ENCODE results near the gene LETM1.

Gene LETM1

GRCh38 chr4:1862055-1862911 lies 6.3 kb upstream of the LETM1 start:
- no peaks in the 10 kb centered on the region for H3K9me3 ChIP-seq (ENCODE audit: control insufficient read depth in 1 of 2, low read length in 2 of 2)
- H3K4me3 ChIP-seq (ENCODE audit: low read depth in 1 of 2, low read length in 2 of 2), result no peak overlapping the region
- H3K36me3 ChIP-seq (ENCODE audit: control insufficient read depth in 1 of 2, insufficient read depth in 2 of 2, low read length in 2 of 2), result no peaks in the 10 kb centered on the region
- H3K27me3 ChIP-seq (ENCODE audit: low read depth, low read length), result no peaks in the 10 kb centered on the region
- no peak overlapping the region for H3K27ac ChIP-seq (ENCODE audit: low read length)
- peaks cover 2 to 3% of the 10 kb centered on the region in 2 donors for H3K4me1 ChIP-seq (ENCODE audit: control insufficient read depth in 1 of 2, insufficient read depth in 2 of 2, low read length in 2 of 2)

- H3K4me3 ChIP-seq (ENCODE audit: low read depth in 1 of 2, low read length in 2 of 2), result no peak overlapping the region
- peaks cover 5 to 19% of the 10 kb centered on the region in 2 donors for H3K4me1 ChIP-seq (ENCODE audit: control insufficient read depth in 1 of 2, insufficient read depth in 2 of 2, low read length in 2 of 2)
- H3K27me3 ChIP-seq (ENCODE audit: low read depth, low read length), result no peaks in the 10 kb centered on the region
- H3K36me3 ChIP-seq (ENCODE audit: control insufficient read depth in 1 of 2, insufficient read depth in 2 of 2, low read length in 2 of 2), result no peaks in the 10 kb centered on the region
- H3K9me3 ChIP-seq (ENCODE audit: control insufficient read depth in 1 of 2, low read length in 2 of 2), result no peaks in the 10 kb centered on the region
- no peak overlapping the region for H3K27ac ChIP-seq (ENCODE audit: low read length)
Measured at GRCh38 chr4:1859389-1859753, 3.4 kb upstream of the LETM1 start.

- H3K4me3 ChIP-seq (ENCODE audit: low read depth in 1 of 2, low read length in 2 of 2), result no peak overlapping the region
- no peak overlapping the region for H3K27ac ChIP-seq (ENCODE audit: low read length)
- H3K4me1 ChIP-seq (ENCODE audit: control insufficient read depth in 1 of 2, insufficient read depth in 2 of 2, low read length in 2 of 2), result peaks cover 5 to 19% of the 10 kb centered on the region in 2 donors
- H3K36me3 ChIP-seq (ENCODE audit: control insufficient read depth in 1 of 2, insufficient read depth in 2 of 2, low read length in 2 of 2), result peaks cover 0 to 5% of the 10 kb centered on the region in 2 donors
- no peaks in the 10 kb centered on the region for H3K9me3 ChIP-seq (ENCODE audit: control insufficient read depth in 1 of 2, low read length in 2 of 2)
- no peaks in the 10 kb centered on the region for H3K27me3 ChIP-seq (ENCODE audit: low read depth, low read length)
Measured at GRCh38 chr4:1857931-1858330, 2.0 kb upstream of the LETM1 start.

- Histone ChIP-seq H3K27me3 (ENCODE audit: low read depth, low read length) (no peaks in the 10 kb centered on the region), H3K4me1 (ENCODE audit: control insufficient read depth in 1 of 2, insufficient read depth in 2 of 2, low read length in 2 of 2) (peaks cover 5 to 19% of the 10 kb centered on the region in 2 donors), H3K4me3 (ENCODE audit: low read depth in 1 of 2, low read length in 2 of 2) (peak overlapping the region; percentile 61 to 90), H3K27ac (ENCODE audit: low read length) (no peak overlapping the region), H3K9me3 (ENCODE audit: control insufficient read depth in 1 of 2, low read length in 2 of 2) (no peaks in the 10 kb centered on the region), H3K36me3 (ENCODE audit: control insufficient read depth in 1 of 2, insufficient read depth in 2 of 2, low read length in 2 of 2) (peaks cover 0 to 5% of the 10 kb centered on the region in 2 donors)
Measured at GRCh38 chr4:1856943-1857699, 1.2 kb upstream of the LETM1 start.

- Histone ChIP-seq H3K27me3 (ENCODE audit: low read depth, low read length) (no peaks in the 10 kb centered on the region), H3K36me3 (ENCODE audit: control insufficient read depth in 1 of 2, insufficient read depth in 2 of 2, low read length in 2 of 2) (peaks cover 0 to 5% of the 10 kb centered on the region in 2 donors), H3K27ac (ENCODE audit: low read length) (peak overlapping the region; percentile 20), H3K4me1 (ENCODE audit: control insufficient read depth in 1 of 2, insufficient read depth in 2 of 2, low read length in 2 of 2) (peaks cover 5 to 26% of the 10 kb centered on the region in 2 donors), H3K9me3 (ENCODE audit: control insufficient read depth in 1 of 2, low read length in 2 of 2) (no peaks in the 10 kb centered on the region), H3K4me3 (ENCODE audit: low read depth in 1 of 2, low read length in 2 of 2) (peak overlapping the region; percentile 62 to 90)
Measured at GRCh38 chr4:1855333-1856070, 454 bp downstream of the LETM1 start.

GRCh38 chr4:1854752-1855151 lies 1.2 kb downstream of the LETM1 start:
- Histone ChIP-seq H3K4me3 (ENCODE audit: low read depth in 1 of 2, low read length in 2 of 2) (peak overlapping the region; percentile 62 to 90), H3K27ac (ENCODE audit: low read length) (peak overlapping the region; percentile 20), H3K4me1 (ENCODE audit: control insufficient read depth in 1 of 2, insufficient read depth in 2 of 2, low read length in 2 of 2) (peaks cover 5 to 26% of the 10 kb centered on the region in 2 donors), H3K36me3 (ENCODE audit: control insufficient read depth in 1 of 2, insufficient read depth in 2 of 2, low read length in 2 of 2) (peaks cover 0 to 5% of the 10 kb centered on the region in 2 donors), H3K9me3 (ENCODE audit: control insufficient read depth in 1 of 2, low read length in 2 of 2) (no peaks in the 10 kb centered on the region), H3K27me3 (ENCODE audit: low read depth, low read length) (no peaks in the 10 kb centered on the region)

GRCh38 chr4:1852904-1853623 lies 2.9 kb downstream of the LETM1 start:
- Histone ChIP-seq H3K4me1 (ENCODE audit: control insufficient read depth in 1 of 2, insufficient read depth in 2 of 2, low read length in 2 of 2) (peaks cover 5 to 26% of the 10 kb centered on the region in 2 donors), H3K9me3 (ENCODE audit: control insufficient read depth in 1 of 2, low read length in 2 of 2) (no peaks in the 10 kb centered on the region), H3K36me3 (ENCODE audit: control insufficient read depth in 1 of 2, insufficient read depth in 2 of 2, low read length in 2 of 2) (peaks cover 0 to 5% of the 10 kb centered on the region in 2 donors), H3K27ac (ENCODE audit: low read length) (no peak overlapping the region), H3K4me3 (ENCODE audit: low read depth in 1 of 2, low read length in 2 of 2) (no peak overlapping the region), H3K27me3 (ENCODE audit: low read depth, low read length) (no peaks in the 10 kb centered on the region)

GRCh38 chr4:1851575-1852410 lies 4.2 kb downstream of the LETM1 start:
- Histone ChIP-seq H3K9me3 (ENCODE audit: control insufficient read depth in 1 of 2, low read length in 2 of 2) (no peaks in the 10 kb centered on the region), H3K27ac (ENCODE audit: low read length) (no peak overlapping the region), H3K27me3 (ENCODE audit: low read depth, low read length) (no peaks in the 10 kb centered on the region), H3K36me3 (ENCODE audit: control insufficient read depth in 1 of 2, insufficient read depth in 2 of 2, low read length in 2 of 2) (peaks cover 0 to 5% of the 10 kb centered on the region in 2 donors), H3K4me1 (ENCODE audit: control insufficient read depth in 1 of 2, insufficient read depth in 2 of 2, low read length in 2 of 2) (peaks cover 0 to 18% of the 10 kb centered on the region in 2 donors), H3K4me3 (ENCODE audit: low read depth in 1 of 2, low read length in 2 of 2) (no peak overlapping the region)

GRCh38 chr4:1851160-1851559 lies 4.8 kb downstream of the LETM1 start:
- no peak overlapping the region for H3K4me3 ChIP-seq (ENCODE audit: low read depth in 1 of 2, low read length in 2 of 2)
- H3K36me3 ChIP-seq (ENCODE audit: control insufficient read depth in 1 of 2, insufficient read depth in 2 of 2, low read length in 2 of 2), result peaks cover 0 to 6% of the 10 kb centered on the region in 2 donors
- H3K27ac ChIP-seq (ENCODE audit: low read length), result no peak overlapping the region
- no peaks in the 10 kb centered on the region for H3K27me3 ChIP-seq (ENCODE audit: low read depth, low read length)
- peaks cover 0 to 17% of the 10 kb centered on the region in 2 donors for H3K4me1 ChIP-seq (ENCODE audit: control insufficient read depth in 1 of 2, insufficient read depth in 2 of 2, low read length in 2 of 2)
- no peaks in the 10 kb centered on the region for H3K9me3 ChIP-seq (ENCODE audit: control insufficient read depth in 1 of 2, low read length in 2 of 2)

- H3K27me3 ChIP-seq (ENCODE audit: low read depth, low read length), result no peaks in the 10 kb centered on the region
- H3K27ac ChIP-seq (ENCODE audit: low read length), result no peak overlapping the region
- H3K36me3 ChIP-seq (ENCODE audit: control insufficient read depth in 1 of 2, insufficient read depth in 2 of 2, low read length in 2 of 2), result peaks cover 0 to 8% of the 10 kb centered on the region in 2 donors
- H3K4me3 ChIP-seq (ENCODE audit: low read depth in 1 of 2, low read length in 2 of 2), result no peak overlapping the region
- no peaks in the 10 kb centered on the region for H3K9me3 ChIP-seq (ENCODE audit: control insufficient read depth in 1 of 2, low read length in 2 of 2)
- peaks cover 0 to 16% of the 10 kb centered on the region in 2 donors for H3K4me1 ChIP-seq (ENCODE audit: control insufficient read depth in 1 of 2, insufficient read depth in 2 of 2, low read length in 2 of 2)
Measured at GRCh38 chr4:1850276-1850675, 5.7 kb downstream of the LETM1 start.

All from muscle layer of duodenum (tissue), 2 donors.